Adipose tissue (tissue), 3 donors: ENCODE data around the gene RBM48. TPM values are rescaled to one million over a fixed set of nuclear protein-coding genes. Genes with fewer than 3 reads are reported as not detected.
A peak's percentile ranks its signal among the peaks of the same experiment; 100 is the strongest.
"Not testable (repeated sequence)": the region's sequence is repeated elsewhere in the genome, so short reads cannot be mapped to it uniquely, and the experiment has no call there.

ENCODE experiments used
- H3K27ac ChIP-seq: one replicate; pipeline ENCODE4 v1.5.1; 2013; ENCODE audit warnings: low read depth, low read length
- WGBS, 3 donors: extraction: QIAGEN DNeasy Blood & Tissue Kit; methylation state at CpG; one replicate each; pipeline ENCODE4 v1.1.7; 2013; 5-methylcytosine and 5-hydroxymethylcytosine counted together
- polyA plus RNA-seq, 3 donors: library from polyadenylated mRNA; stranded (reverse); fragments of 200-250 nt; gene quantifications; one replicate each; pipeline ENCODE4 v1.2.3, GENCODE V29; 2013
- donor health status: healthy with polysubstance abuse.
- donor health status: Bipolar disorder and iron deficiency.
- donor health status: healthy.

RBM48 gene
- 1 to 10 TPM; 3.7 to 7.4 (median 6.4) TPM for polyA plus RNA-seq

DNA sequence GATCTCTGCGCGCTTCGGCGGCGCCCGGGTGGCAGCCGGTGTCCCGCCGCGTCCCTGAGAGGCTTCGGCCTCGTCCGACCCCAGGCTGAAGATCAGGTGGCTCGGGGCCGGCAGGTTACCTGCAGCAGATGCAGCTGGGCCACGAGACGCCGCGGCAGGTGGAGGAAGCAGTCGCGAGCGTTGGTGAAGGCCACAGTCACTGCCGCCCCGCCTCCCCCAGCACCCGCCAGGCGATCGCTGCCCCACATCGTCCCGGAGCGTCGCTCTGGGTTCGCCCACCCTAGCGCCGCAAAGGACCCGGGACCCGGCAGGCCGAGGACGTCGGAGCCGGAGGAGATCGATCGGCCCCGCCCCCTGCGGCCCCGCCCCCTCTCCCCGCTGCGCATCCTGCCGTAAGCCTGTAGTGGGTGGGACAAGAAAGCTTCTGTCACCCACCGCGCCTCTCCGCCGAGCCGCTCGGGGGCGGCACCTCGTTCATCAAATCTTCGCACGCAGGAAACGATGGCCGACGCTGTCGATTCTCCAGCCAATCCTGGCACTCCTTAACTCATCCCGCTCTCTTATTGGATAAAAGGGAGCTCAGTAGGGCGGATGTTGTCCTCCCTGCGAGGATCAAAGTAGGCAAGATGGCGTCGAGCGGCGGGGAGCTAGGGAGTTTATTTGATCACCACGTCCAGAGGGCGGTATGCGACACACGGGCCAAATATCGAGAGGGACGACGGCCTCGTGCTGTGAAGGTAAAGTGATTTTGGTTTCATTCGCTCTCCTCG is at the start of gene RBM48, which contains the start of gene PEX1:
Gene RBM48, plus strand, starts transcription at position 608 of the 770 bp plus-strand sequence. Its CDS starts 19 bp downstream, at position 627.
Gene PEX1, minus strand, starts transcription at position 333 of the 770 bp plus-strand sequence. Its CDS starts 85 bp downstream, at position 248.
- WGBS, 3 donors = 0 to 1% (median 0%) methylated on average over 71 to 79 of the region's 79 CpGs
- H3K27ac ChIP-seq = peak within 1 kb of the TSS; percentile 71

DNA sequence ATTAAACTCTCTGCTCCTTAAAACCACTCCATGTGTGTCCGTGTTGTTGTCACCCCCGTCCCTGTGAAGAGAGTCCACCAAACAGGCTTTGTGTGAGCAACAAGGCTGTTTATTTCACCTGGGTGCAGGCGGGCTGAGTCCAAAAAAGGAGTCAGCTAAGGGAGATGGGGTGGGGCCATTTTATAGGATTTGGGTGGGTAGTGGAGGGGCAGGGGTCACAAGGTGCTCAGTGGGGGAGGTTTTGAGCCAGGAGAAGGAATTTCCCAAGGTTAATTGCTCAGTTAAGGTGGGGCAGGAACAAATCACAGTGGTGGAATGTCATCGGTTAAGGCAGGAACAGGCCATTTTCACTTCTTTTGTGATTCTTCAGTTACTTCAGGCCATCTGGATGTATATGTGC is 49.4 kb upstream of the RBM48 start:
- H3K27ac ChIP-seq = not testable (repeated sequence)
- 91 to 94% (median 92%) methylated on average over 4 of the region's 4 CpGs for WGBS, 3 donors

DNA sequence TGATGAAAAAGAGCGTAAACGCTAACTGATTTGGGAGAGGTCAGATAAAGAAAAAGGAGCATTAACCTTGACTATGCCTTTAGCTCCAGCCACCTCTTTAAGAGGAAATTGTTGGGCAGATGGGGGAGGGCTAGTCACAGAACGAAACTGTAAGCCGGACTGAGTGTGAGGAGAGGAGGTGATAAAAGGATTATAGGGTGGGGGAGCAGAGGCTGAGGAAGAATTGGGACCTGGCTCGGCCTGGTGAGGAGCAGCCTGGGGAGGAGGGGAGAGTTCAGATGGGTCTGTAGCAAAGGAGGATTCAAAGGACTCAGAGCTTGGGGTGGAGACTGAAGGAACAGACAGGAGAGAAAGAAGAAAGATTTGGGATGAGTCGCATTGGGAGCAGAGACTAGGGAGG is 45.0 kb upstream of the RBM48 start:
- 57 to 81% (median 67%) methylated on average over 6 of the region's 6 CpGs for WGBS, 3 donors
- H3K27ac ChIP-seq = not testable (repeated sequence)

DNA sequence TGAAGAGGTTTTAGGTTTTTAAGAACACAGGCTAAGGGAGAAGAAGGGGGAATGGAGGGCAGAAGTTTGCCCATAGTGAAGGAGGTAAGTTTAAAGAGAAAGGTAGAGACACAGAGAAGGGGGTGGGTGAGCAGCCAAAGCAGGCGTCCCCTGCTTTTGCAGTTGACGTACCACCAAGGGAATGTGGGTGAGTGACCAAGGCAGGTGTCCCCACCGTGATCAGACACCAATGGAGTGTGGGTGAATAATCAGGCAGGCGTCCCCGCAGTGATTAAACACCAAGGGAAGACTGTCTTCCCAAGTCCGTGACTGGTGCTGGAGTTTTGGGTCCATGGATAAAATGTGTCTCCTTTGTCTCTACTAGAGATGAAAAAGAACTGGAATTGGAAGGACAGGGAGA is 44.4 kb upstream of the RBM48 start:
- not testable (repeated sequence) for H3K27ac ChIP-seq
- 92 to 96% (median 95%) methylated on average over 6 of the region's 6 CpGs for WGBS, 3 donors

DNA sequence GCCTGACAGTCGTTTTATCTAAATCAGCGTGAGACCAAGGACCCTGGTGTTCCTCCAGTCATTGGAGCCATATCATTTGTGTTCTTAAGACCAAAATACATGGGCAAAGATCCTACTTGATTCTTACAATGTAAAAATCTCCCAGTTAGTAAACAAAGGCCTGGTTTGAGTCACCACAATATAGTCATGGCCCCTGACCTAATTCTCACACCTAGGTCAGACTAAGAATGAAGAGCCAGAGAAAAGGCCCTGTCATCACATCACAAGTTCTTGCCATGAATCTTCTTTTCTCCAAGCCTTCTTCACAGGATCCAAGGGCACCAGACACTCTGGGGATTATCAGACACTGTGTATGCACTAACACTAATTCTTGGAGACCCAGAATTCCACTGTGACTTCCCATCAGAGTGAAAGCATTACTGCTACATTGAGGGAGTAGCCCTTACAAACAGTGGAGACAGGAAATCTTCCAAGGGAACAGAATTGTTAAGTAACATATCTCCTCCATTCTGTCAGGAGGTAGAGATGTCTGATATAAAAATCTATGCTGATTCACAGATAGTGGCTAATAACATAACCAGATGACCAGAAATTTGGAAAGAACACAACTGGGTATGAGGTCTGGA is 43.2 kb upstream of the RBM48 start:
- WGBS, 3 donors = 89 to 94% (median 93%) methylated on average over 2 of the region's 2 CpGs
- H3K27ac ChIP-seq = no peak overlapping the region

DNA sequence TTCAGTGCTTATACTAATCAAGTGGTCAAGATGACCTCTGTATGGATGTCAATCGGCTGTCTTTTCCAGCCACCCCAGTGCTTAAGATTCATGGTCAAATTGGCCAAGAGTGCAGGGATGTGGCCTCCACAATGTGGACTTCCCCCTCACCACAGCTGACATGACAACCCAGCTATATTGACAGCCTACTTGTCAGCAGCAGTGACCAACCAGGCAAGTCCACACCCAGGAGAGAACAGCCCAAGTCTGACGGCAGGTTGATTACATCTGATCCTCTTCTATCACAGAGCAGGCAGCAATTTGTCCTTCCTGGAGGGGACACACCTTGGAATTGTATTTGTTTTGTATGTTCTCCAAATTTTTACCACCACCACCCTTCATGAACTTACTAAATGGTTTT is 42.6 kb upstream of the RBM48 start:
- no peak overlapping the region for H3K27ac ChIP-seq
- WGBS, 3 donors = 69 to 90% (median 86%) methylated on average over 2 of the region's 2 CpGs

DNA sequence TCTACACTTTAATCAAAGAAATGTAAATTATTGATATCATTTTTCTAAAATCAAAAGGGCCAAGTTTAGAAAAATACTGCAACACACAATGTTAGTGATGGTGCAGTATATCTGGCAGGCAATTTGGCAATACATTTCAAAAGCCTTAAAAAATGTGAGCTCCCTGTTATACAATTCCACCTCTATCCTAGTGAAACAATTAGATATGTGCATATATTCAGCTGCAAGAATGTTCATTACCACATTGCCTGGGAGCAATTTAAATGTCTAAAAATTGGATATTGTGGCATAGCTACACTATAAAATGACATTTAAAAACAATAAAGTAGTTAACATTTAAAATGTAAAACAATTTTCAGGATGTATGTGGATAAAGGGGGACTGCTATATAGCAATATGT is 40.8 kb upstream of the RBM48 start:
- H3K27ac ChIP-seq = no peak overlapping the region

DNA sequence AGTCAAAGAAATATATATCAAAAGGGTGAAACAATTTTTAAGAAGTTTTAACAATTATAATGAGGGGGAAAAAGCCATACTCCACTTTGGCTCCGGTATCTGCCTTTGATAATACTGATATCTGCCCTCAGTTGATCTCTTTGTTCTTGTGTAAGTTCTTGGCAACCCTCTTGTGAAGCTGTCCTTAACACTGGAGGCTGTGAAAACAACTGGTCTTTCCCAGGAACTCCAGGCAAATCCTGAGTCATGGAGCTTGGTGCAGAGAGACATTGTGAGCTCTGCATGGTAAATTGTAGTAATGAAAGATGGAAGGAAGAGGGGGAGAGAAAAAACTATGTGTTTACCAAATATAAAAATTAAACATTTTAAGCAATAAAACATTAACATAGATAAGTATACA is 39.0 kb upstream of the RBM48 start:
- H3K27ac ChIP-seq = no peak overlapping the region
- WGBS, 3 donors = 32 to 91% (median 73%) methylated on average over 1 of the region's 1 CpG

DNA sequence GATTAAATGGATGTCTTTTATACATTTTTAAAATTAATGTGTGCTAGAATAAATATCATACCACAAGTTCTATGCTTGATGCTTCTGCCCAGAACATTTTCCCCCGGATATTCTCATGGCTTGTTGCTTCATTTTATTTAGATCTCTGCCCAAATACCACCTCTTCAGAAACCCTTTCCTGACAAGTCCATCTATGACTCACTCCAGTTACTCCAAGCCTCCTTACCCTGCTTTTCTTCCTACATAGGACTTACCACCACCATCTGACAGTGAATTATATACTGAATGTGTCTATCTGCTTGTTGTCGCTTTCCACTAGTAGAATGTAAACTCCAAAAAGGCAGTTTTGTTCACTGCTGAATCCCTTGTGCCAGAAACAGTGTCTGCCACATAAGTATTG is 31.7 kb upstream of the RBM48 start:
- H3K27ac ChIP-seq = no peak overlapping the region
- WGBS, 3 donors = 89 to 91% (median 90%) methylated on average over 2 of the region's 2 CpGs

DNA sequence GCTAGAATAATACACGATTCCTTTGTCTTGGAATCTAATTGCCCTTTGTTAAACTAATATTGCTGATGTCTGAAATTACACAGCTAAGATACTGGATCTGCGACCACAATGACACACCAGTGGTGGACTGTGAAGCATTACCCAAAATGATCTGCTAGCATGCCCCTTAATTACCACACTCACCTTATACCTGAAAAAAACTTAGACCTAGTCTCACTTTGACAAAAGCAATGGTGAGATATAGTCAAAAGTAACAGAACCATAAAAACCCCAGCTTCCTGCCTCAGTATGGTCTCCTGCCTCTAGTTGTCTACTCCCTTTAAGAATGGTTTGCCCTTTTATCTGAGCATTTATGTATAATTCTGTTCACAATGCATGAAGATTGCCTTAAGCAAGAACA is 30.0 kb upstream of the RBM48 start:
- H3K27ac ChIP-seq = no peak overlapping the region
- WGBS, 3 donors = 93 to 97% (median 94%) methylated on average over 2 of the region's 2 CpGs

DNA sequence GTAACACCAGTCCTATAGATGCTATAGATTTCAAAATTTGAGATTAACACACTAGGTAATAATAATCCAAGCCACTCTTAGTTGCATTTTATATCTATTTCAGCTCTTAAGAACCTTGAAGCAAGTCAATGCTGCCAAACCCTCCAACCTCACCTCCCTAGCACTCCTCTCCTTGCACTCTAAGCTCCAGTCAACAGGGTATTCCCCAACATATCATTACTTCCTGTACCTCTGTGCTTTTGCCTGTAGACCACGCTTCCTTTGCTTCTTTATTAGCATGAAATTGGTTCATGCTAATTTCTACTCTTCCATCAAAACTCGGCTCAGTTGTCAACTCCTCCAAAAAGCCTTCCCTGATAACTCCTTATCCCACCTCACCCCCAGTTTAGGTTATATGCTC is 24.8 kb upstream of the RBM48 start:
- WGBS, 3 donors = 91 to 95% (median 91%) methylated on average over 2 of the region's 2 CpGs

DNA sequence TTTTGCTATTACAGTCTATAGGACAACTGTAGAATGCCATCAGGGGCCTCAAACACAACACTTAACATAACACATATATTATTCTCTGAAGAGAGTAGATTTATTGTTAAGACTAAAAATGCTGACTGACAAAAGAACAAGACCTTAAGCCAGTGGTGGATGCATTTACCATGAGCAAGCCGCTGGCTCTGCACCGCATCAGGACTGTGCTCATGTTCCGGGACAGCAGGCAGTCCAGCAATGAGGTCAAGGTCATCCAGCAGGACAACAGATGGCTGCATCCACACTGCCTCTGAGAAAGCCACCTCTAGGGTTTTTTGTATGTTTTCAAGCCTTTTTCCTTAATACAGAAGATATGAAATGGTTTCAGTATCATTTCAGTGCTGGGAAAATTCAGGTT is 24.0 kb upstream of the RBM48 start:
- no peak overlapping the region for H3K27ac ChIP-seq
- WGBS, 3 donors = 78 to 93% (median 92%) methylated on average over 3 of the region's 3 CpGs

More for the DNA sequence above, 24.8 kb upstream of the RBM48 start:
- H3K27ac ChIP-seq = no peak overlapping the region

DNA sequence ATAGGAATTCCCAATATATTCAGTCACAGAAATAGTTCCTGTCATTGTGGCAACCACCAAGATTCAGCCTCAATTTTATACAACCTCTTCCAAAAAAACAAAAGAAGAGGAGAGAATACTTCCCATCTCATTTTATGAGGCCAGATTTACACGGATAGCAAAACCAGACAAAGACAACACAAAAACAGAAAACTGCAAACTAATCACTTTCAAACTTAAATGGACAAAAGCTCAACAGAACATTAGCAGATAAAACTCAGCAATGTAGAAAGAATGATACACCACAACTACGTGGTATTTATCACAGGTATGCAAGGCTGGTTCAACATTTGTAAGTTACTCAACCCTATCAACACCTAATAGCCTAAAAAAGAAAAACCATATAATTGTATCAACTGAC is 22.2 kb upstream of the RBM48 start:
- 81 to 90% (median 85%) methylated on average over 2 of the region's 2 CpGs for WGBS, 3 donors
- no peak overlapping the region for H3K27ac ChIP-seq

DNA sequence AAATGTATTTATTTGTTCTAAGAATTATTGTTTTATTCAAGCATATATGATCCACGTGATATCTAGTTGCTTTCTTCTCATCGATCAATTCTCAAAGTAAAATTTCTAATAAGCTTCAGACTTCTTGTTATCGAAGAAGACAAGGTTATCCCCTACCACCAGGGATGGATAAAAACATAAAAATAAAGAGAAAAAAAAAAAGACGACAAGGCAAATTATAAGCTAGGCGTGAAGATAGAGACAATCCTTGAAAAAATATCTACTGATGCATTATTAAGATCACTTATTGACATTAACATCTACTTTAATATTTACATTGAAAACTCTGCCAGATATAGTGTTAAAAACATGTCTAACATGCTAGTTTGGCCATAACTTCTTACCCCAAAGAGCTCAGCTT is 19.6 kb upstream of the RBM48 start:
- 95 to 98% (median 98%) methylated on average over 5 of the region's 5 CpGs for WGBS, 3 donors
- no peak overlapping the region for H3K27ac ChIP-seq

DNA sequence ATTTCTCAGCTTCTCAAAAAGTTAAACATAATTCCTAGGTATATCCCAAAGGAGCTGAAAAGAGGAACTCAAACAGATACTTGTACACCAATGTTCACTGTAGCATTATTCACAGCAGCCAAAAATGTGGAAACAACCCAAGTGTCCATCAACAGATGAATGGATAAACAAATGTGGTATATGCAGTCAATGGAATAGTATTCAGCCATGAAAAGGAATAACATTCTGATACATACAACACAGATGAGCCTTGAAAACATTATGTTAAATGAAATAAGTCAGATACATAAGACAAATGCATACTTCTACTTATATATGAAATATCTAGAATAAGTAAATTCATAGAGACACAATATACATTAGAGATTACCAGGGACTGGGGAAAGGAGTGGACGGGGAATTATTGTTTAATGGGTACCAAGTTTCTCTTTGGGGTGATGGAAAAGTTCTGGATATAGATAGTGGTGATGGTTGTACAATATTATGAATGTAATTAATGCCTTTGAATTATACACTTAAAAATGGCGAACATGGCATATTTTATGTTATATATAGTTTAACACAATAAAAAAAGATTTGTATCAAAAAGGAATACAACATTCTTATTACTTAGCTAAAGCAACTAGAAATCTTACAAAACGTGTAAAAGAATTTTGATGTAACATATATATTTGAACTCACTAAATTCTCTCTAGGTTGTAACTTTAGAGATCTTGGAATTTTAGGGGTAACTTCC is 15.3 kb upstream of the RBM48 start:
- H3K27ac ChIP-seq = no peak overlapping the region
- 58 to 64% (median 61%) methylated on average over 3 of the region's 3 CpGs for WGBS, 3 donors

DNA sequence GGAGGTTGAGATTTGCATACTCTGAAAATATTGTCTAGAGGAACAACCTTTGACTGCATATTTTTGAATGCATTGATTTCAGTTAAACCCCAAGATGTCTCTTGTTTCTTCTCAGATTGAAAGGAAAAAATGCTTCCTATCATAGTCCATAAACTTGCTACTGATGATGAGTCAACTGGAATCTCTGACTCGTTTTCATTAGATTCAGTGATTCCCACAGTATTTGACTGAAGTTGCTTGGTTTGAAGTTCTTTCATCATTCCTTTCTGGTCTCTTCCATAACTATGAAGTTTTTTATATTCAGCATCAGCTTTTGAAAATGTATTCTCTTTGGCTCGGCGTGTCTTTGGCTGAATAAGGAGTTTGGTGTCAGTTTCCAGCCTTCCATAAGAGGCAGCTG is 11.0 kb upstream of the RBM48 start:
- H3K27ac ChIP-seq = no peak overlapping the region
- 87 to 91% (median 91%) methylated on average over 3 of the region's 3 CpGs for WGBS, 3 donors

DNA sequence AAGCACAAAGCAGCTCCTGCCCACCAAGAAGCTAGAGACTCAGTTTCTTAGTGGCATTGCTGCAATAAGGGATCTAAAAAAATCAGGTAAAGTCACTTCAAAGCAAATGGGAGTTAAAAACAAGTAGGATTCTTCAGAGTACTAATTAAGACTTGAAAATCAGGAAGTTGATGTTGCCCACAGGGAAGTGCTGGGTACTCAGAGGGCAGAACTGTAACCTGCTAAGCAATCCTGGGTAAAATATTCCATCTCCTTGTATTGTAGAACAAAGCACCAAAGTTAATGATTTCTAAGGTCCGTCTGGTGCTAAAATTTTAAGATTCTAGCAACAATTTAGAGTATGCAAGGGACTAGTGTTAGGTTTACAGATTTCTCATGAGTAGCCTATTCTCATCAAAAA is 8.6 kb upstream of the RBM48 start:
- no peak overlapping the region for H3K27ac ChIP-seq
- 74 to 89% (median 84%) methylated on average over 1 of the region's 1 CpG for WGBS, 3 donors

DNA sequence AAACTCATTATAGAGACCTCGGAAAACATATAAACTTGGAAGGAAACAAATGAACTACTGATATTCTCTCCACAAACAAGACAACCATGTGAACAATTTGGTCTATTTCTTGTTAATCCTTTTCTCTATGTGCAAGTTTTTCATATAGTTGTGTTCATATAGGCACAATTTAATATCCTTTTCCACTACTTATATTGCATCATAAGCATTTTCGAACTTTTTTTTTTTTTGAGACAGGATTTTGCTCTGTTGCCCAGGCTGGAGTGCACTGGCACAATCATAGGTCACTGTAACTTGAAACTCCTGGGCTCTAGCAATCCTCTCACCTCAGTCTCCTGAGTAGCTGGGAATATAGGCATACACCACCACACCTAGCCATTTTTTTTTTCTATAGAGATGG is 5.5 kb upstream of the RBM48 start:
- 77 to 94% (median 91%) methylated on average over 2 of the region's 2 CpGs for WGBS, 3 donors
- no peak overlapping the region for H3K27ac ChIP-seq
